Stimulated activated CD4-positive, alpha-beta T cell treated with anti-CD3 and anti-CD28 coated beads, TNF-alpha, amount 100 ng/mL, for 48 hours (primary cell): ENCODE measurements around the gene ARPC2.
"Not testable (repeated sequence)": the region's sequence is repeated elsewhere in the genome, so short reads cannot be mapped to it uniquely, and the experiment has no call there.

ENCODE experiments used
- DNase-seq, 3 donors: peaks; one replicate each; pipeline ENCODE4 v3.0.0-alpha.2; 2020; ENCODE audit warnings: low read depth in 3 of 3

The ARPC2 gene

DNA sequence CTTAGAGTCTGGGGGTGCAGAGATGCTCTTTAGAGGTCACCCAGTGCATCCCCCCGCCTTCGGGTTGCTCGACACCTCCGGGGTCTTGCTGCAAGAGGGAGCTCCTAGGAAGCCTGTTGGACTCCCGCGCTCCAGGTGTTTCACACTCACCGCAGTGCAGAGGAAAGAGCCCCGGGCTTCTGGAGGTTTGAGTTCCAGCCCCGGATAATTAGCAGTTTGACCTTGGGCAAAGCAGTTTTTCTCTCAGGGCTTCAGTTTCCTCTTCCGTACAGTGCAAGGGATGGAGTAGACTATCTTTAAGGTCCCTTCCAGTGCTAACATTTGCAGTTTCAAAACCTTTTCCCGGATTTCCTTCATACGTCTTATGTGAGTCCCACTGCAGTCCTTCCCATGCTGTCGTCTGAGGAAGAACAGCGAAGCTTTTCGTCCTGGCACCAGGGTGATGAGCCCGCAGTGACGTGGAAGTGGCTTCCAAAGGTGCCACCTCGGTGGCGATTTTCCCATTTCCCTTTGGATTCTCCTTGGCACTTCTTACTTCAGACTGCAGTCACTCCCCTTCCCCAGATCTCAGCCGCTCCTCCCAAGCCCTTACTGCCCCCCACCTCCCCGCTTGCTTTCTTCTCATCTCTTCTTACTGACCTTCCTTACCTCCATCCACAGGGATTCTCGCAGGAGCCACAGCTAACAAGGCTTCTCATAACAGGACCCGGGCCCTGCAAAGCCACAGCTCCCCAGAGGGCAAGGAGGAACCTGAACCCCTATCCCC lies 53.9 kb downstream of the ARPC2 start:
- no peak for DNase-seq

DNA sequence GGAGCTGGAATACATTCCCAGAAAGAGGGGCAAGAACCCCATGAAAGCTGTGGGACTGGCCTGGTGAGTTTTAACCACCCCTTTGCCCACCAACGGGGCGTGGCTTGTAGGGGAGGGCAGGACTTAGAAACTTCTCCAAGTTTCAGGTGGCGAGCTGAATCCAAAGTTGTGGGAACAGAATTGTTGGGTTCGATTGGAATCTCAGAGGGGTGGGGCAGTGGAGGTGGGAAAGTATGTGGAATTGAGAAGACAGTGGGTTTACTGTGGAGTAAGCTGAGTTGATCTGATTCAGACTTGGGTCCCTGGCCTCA lies 54.5 kb downstream of the ARPC2 start:
- DNase-seq: no peak

GRCh38 chr2:218271865-218272530 lies 55.0 kb downstream of the ARPC2 start:
- DNase-seq: no peak

- peak; percentile 49 to 66 (median 56) for DNase-seq
These were observed 55.7 kb downstream of the ARPC2 start for GRCh38 chr2:218272531-218273212.

DNA sequence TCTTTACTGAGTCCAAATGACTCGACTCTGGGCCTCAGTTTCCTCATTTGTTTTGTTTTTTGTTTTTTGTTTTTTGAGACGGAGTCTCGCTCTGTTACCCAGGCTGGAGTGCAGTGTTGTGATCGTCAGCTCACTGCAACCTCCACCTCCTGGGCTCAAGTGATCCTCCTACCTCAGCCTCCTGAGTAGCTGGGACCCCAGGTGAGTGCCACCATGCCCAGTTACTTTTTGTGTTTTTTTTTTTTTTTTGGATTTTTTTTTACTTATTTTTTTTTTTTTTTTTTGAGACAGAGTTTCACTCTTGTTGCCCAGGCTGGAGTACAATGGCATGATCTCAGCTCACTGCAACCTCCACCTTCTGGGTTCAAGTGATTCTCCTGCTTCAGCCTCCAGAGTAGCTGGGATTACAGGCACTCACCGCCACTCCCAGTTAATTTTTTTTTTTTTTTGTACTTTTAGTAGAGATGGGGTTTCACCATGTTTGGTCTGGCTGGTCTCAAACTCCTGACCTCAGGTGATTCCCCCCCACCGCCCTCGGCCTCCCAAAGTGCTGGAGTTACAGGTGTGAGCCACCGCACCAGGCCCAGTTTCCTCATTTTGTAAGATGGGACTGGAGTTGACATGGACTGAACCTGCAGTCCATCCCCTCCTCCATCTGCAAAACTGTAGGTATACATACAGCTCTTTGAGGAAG lies 56.4 kb downstream of the ARPC2 start:
- not testable (repeated sequence) for DNase-seq

DNA sequence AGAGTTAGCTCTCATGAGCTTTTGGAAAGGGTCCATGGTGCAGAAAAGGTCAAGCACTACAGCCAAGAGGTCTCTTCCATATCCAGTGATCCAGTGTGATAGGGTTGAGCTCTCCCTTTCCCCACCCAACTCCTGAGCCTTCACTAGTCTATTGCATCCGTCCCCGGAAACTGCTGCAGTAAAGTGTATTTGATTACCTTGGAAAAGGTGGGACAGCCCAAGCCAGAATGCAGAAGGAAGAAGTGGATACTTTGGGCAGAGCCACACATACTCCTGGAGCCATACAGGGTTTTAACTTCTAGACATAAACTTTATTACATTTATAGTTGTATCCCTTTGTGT lies 56.9 kb downstream of the ARPC2 start:
- no peak for DNase-seq

DNA sequence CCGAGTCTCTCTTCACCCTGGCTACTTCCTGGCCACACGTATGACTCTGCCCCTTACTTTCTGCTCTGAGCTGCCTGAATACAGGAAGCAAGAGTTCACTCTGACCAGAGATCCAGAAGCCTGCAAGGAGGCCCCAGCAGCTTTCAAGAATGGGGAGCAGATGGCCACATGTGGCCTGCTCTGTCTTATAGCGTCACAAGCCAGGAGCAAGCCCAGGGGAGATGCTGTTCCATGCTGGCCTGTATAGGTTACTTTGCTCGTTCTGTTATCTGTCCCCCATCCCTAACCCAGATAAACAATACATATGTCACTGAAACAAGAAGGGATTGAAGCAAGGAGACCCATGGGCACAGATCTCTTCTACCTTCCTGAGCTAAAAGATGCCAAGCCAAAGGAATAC lies 57.6 kb downstream of the ARPC2 start:
- DNase-seq: no peak

DNA sequence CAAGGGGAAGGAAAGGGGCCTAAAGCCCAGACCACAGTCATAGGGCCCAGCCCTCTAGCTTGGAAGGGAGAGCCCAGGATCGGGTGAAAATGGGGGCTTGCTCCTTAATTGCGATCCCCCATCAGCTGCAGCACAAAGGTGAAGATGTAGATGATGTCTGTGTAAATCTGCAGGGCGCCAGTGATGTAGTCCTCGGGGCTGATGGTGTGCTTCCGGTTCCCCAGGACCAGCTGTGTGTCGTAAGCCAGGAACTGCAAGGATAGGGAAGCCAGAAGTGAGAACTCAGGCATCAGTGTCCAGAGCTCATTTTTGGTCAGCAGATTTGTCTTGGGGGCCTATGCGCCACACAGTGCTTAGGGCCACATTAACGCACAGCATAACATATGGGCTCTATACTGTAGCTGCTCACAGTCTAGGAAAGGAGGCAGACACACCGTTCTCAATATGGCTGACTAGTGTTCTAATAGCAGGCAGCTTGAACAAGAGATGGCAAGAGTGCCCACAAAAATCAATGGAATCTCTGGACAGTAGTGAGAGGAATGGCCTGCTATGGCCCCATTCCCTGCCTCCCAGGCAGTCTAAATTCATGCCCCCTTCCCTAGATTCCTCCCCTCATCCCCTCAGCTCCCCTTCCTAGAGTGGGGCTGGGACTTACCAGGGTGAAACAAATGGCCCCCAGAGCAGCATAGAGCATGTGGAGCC lies 58.5 kb downstream of the ARPC2 start:
- DNase-seq: no peak

DNA sequence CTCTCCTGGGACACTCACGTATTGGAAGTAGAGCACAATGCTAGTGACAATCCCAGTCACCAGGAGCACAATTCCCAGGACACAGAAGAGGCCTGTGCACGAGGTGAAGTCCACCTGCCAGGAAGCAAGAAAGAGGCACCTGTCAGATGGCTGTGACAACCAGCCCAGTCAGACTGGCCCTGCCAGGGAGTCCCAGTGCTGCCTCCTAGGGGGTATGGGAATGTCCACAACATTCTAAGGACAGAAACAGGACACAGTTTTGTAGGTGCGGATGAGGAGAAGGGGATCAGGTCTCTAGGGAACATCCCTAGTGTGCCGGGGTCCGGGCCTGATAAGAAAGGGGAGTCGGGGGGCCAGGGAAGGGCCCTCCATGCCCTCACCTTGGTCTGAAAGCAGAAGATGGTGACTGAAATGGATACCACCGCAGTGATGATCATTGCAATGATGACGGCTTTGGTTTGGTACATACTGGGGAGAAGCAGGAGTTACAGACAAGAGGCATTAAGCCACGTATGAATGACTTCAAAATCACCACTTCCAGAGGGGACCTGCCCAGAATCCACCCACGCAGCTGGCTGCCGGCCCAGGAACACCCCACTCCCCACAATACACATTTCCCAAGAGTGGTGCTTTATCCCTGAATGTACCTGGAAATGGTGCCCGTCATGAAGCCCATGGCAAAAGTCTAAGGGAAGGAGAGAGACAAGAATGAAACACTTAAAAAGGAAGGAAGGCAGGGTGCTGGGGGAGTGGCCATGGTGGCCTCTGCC lies 60.2 kb downstream of the ARPC2 start:
- no peak for DNase-seq

GRCh38 chr2:218277921-218278320 lies 60.9 kb downstream of the ARPC2 start:
- no peak for DNase-seq

DNA sequence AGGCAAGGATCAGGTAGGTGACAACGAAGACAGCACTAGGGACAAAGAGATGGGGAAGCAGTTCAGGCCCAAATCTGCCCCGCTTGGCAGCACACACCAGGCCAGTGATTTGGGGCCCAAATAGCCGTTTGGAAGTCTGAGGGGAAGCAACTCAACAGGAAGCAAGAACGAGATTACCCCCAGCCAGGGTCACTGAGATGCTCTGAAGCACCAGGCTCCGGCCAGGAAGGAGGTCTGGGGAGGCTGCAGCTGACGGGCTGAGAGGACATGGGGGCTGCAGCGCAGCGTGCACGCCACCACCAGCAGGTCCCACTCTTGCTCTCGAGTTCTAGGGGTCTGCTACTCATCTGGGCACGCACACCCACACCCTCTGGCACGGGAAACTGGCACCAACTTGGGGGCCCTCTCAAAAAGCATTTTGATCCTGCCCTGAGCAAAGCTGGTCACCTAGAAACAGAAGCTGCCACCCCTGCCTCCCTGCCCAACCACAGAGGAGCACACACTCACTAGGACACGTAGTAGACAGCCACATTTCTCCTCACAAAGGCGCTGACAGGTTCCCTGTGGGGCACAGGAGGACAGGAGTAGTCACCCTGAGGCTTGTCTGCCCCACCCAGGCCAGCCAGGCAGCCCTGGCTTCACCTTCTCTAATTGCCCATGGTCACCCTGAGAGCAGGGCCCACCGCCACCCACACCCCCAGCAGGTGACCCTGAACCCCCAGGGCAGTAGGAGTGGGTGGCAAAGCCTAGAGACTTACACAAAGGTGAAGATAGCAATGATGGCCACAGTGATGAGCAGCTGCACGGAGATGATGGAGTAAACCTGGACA lies 61.8 kb downstream of the ARPC2 start:
- DNase-seq: no peak

DNA sequence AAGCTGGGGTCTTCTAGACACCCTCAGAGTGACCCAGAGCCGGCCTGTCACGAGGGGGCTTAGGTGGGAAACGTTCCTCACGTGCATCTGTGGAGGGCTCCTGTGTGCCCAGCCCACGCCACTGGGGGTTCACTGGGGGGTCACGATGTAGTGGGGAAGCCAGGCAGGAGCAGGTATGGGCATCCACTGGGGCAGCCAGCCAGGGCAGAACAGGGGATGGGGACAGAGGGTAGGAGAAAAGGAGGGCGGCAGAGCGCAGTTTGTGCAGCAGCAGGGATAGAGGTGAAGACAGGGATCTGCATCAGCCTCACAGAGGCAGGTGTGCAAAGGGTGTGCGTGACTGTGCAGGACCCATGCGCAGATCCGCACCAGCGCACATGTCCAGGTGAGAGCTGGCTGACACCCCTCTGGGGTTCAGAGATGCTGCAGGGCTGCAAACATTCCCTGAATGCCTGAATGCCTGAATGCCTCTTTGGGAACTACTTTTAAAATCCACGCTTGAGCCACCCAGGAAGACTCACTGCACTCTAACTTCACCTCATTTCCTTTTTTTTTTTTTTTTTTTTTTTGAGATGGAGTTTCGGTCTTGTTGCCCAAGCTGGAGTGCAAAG lies 63.4 kb downstream of the ARPC2 start:
- DNase-seq: no peak

- DNase-seq: no peak
These were observed 64.5 kb downstream of the ARPC2 start for GRCh38 chr2:218281449-218281848.

- no peak for DNase-seq
These were observed 65.4 kb downstream of the ARPC2 start for GRCh38 chr2:218282173-218282991.

GRCh38 chr2:218284106-218284811 lies 67.3 kb downstream of the ARPC2 start:
- peak in 2 of 3 donors; percentile 34 to 51 for DNase-seq

DNA sequence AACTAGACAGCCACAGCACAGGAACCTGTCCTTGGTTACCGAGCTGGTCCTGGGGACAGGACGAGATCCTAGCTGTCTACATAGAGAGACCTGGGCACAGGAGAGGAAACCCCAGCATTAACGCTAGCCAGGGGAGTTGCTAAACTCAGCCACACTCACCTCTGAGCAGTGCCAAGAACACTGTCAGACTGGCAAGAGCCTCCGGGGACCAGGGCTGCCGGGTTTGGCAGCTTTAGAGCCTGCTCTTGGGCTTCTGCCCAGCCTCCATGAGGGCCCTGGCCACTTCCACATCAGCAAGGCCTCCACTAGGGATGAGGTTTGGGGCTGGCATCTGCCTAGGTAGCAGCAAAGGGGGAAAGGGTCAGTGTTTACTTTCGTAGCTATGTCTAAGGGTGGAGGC lies 68.6 kb downstream of the ARPC2 start:
- DNase-seq: no peak

DNA sequence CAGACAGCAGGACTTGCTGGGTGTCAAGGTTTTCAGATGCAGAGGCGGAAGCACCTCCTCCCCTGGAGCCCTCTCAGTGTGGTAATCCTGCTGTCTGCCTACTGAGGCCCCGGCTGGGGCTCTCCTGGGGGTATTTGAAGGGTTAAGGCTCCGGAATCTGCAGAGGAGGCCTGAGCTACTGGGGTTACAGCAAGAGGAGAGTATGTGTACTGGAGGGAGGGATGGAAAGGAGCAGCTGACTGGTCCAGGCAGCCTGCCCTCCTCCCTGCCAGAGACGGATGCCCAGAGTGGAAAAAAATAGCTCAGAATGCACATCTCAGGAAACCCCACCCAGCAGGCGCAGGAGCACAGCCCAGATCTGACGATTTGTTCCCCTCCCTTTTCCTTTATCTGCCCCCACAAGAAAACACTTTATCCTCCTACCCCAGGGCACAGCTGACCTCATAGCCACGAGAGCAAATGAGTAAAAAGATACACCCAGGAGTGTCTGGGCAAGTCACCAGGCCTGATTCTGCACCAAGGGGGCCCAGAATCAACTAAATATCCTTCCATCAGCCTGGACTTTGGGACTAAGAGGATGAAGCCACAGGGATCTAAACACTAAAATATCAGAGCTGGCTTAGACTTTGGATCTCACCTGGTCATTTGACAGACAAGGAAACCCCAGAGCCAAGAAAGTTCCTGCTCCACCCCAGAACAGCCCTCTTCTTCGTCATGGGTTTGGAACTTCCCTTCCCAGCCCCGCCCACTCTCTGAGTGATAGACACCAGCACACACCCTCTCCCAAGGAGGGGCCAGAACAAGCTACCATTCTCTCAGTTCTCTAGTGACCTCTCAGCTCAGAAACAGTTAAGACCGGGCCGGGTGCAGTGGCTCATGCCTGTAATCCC lies 69.8 kb downstream of the ARPC2 start:
- peak; percentile 61 to 78 (median 76) for DNase-seq
